ENCODE measurements around the gene ARPC1A. TPM values are rescaled to one million over a fixed set of nuclear protein-coding genes. Genes with fewer than 3 reads are reported as not detected.

Gene ARPC1A
- total RNA-seq, 4 donors from 2014 or later, result 76.5 to 118 (median 103) TPM

DNA sequence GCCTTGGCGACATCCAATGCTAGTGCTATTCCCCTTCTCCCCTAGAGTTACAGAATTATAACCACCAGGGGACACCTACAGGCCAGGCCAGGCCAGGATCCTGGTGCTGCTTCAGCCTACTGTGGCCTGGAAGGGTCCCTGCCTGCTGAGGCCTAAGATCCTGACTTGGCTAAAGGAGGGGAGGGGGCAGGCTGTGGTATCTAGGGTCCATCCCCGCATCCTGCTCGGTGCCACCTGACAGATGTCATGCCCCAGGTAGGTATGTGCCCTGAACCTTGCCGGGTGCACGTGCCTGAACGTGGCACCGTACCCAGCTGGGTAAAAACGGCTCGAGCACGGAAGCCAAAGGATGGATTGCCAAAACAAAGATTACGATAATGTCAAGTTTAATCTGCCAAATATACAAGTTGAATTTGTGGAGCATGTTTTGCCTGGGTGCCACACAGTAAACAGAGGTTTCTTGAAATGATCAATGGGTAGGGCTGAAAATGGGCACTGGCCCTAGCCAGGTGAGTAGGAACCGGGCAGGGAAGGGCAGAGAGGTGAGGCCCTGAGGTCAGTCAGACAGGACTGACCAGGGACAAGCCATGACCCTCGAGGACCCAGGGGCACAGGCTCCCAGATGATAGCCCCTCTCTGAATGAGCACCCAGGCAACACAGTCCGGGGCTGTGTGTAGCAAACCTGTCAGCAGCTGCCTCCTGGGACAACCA, 70.1 kb downstream of the ARPC1A start:
- Histone ChIP-seq H3K27ac (no peak overlapping the region), H3K4me3 (no peak overlapping the region), H3K9me3 (no peaks in the 10 kb centered on the region), H3K36me3 (no peaks in the 10 kb centered on the region), H3K4me1 (peaks cover 0 to 10% of the 10 kb centered on the region in 2 donors), H3K27me3 (no peaks in the 10 kb centered on the region)
- no peak for DNase-seq
- TF ChIP-seq POLR2A (IDR thresholded peaks at IDR 0.05), result no peak
- TF ChIP-seq, protein P1, sequence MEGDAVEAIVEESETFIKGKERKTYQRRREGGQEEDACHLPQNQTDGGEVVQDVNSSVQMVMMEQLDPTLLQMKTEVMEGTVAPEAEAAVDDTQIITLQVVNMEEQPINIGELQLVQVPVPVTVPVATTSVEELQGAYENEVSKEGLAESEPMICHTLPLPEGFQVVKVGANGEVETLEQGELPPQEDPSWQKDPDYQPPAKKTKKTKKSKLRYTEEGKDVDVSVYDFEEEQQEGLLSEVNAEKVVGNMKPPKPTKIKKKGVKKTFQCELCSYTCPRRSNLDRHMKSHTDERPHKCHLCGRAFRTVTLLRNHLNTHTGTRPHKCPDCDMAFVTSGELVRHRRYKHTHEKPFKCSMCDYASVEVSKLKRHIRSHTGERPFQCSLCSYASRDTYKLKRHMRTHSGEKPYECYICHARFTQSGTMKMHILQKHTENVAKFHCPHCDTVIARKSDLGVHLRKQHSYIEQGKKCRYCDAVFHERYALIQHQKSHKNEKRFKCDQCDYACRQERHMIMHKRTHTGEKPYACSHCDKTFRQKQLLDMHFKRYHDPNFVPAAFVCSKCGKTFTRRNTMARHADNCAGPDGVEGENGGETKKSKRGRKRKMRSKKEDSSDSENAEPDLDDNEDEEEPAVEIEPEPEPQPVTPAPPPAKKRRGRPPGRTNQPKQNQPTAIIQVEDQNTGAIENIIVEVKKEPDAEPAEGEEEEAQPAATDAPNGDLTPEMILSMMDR (IDR thresholded peaks at IDR 0.05), result no peak
- intact Hi-C loops (cut with DNase I; ENCODE audit: low total_unique reads), result no loop called here

DNA sequence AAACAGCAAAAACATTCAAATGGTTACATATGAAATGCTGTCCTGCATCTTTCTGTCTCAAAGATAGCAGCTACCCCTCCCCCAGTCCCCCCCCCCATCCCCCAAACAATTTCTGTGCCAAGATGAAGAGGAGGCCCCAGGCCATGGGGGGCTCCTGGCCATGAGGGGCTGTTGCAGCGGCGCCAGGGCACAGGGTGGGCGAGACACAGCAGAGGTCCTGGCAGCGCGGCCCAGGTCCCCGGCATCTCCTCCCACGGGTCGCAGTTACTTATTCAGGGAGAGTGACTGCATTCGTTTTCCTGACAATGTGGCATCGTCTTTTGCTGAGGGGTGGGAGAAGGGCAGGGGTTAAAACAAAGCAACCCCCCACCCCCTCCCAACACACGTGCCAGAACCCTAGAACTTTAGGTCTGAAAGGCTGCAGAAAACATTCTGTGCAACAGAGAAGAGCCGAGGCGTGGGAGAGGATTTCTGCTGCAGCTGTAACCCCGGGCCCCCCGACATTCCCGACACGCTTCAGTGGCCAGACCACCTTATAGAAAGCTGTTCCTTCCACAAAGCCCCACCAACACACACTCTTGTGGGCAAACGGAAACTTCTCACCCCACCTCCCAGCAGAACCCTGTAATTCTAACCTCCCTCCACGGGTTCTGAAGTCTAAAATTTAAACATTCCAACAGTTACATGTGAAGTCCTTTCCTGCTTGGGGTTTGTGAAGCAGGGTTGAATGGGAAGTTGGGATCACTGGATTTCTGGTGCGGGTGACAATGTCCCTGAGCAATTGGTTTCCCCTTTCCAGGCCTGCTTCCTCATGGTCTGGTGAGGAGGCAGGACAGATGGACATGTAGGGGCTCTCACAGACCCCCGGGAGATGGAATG, 71.0 kb downstream of the ARPC1A start:
- intact Hi-C loops (cut with DNase I; ENCODE audit: low total_unique reads), result no loop called here
- Histone ChIP-seq H3K36me3 (no peaks in the 10 kb centered on the region), H3K9me3 (no peaks in the 10 kb centered on the region), H3K4me3 (no peak overlapping the region), H3K4me1 (peaks cover 0 to 10% of the 10 kb centered on the region in 2 donors), H3K27ac (no peak overlapping the region), H3K27me3 (no peaks in the 10 kb centered on the region)
- DNase-seq, result no peak
- TF ChIP-seq, protein P1 (IDR thresholded peaks at IDR 0.05), result no peak
- TF ChIP-seq POLR2A (IDR thresholded peaks at IDR 0.05), result no peak

DNA sequence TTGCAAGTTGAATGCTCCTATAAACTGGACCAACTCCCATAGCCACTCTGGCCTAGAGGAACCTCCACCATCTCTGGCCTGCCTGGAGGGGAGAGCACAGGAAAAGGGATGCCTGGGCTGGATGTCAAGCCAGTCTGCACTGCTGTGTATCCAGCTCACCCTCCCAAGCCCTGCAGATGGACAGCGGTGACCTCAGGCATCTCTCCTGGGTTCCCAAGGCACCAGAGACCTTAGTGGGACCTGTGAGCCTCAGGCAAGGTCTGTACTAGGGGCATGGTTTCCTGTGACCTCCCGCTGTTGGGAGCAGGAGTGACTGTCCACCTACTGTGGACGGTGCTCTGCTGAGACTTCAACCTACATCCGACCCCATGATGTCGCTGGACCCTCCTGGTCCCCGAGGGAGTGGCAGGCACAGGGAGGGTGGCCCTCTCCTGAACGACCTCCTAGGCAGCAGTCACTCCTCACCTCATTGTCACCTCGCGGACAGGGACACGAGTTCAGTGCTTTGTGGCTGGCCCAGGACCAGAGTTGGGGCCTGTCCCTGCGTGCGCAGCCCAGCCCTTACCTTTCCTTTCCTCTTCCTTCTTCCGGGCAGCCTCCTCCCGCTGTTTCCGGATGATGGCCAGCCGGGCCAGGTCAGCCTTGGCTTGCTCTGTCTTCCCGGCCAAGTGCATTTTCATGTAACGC, 71.7 kb downstream of the ARPC1A start:
- H3K27ac ChIP-seq, result no peak overlapping the region
- intact Hi-C loops (cut with DNase I; ENCODE audit: low total_unique reads), result no loop called here
- no peak for DNase-seq

DNA sequence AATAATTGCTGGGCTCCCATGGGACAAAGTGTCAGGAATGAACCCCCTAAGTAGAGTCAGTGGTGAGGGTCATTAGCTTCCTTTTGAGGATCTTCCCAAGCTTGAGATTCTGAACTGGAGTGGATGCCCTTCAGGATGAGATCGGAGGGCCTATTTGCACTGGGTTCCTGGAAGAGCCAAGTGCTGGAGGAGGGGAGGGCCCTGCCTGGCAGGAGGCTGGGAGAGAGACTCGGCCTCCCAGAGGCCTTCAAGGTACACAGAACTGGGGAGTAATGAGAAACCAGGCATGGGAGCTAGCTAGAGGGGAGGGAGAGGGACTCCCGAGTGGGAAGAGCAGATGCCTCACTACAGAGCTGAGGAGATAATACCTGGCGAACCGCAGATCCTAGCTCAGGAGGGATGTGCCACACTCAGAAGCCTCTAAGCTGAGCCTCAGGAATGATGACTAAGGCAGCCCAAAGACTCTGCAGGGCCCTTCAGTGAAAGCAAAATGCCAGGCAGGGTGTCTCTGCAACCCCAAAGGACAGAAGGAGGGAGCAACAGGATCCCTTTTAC, 73.3 kb downstream of the ARPC1A start:
- no peak overlapping the region for H3K4me3 ChIP-seq
- intact Hi-C loops (cut with DNase I; ENCODE audit: low total_unique reads), result no loop called here
- no peaks in the 10 kb centered on the region for H3K4me1 ChIP-seq
- no peak overlapping the region for H3K27ac ChIP-seq
- no peaks in the 10 kb centered on the region for H3K9me3 ChIP-seq
- TF ChIP-seq, protein P1 (IDR thresholded peaks at IDR 0.05), result no peak
- no peak for TF ChIP-seq POLR2A (IDR thresholded peaks at IDR 0.05)
- DNase-seq, result no peak
- H3K36me3 ChIP-seq, result no peaks in the 10 kb centered on the region
- H3K27me3 ChIP-seq, result no peaks in the 10 kb centered on the region

More for the DNA sequence above, 71.7 kb downstream of the ARPC1A start:
- Histone ChIP-seq H3K9me3 (no peaks in the 10 kb centered on the region), H3K27me3 (no peaks in the 10 kb centered on the region), H3K4me3 (no peak overlapping the region), H3K4me1 (peaks cover 0 to 8% of the 10 kb centered on the region in 2 donors), H3K36me3 (no peaks in the 10 kb centered on the region)
- no peak for TF ChIP-seq POLR2A (IDR thresholded peaks at IDR 0.05)
- TF ChIP-seq, protein P1 (IDR thresholded peaks at IDR 0.05), result no peak
